ENCODE results near the gene POP7. TPM values are rescaled to one million over a fixed set of nuclear protein-coding genes. Genes with fewer than 3 reads are reported as not detected.
"Not testable (repeated sequence)": the region's sequence is repeated elsewhere in the genome, so short reads cannot be mapped to it uniquely, and the experiment has no call there.

POP7 gene
- total RNA-seq (35.4 TPM), polyA plus RNA-seq (31.2 TPM)
- long read RNA-seq, donor 1, partial matches to known transcripts = 0 of 3 reads
- long read RNA-seq, donor 1, other reads (novel, unspliced or antisense) = 0 of 3 reads
- long read RNA-seq, donor 2 = 0 reads
- long read RNA-seq, donor 3, transcript POP7-201 (2 exons, 927 nt) = major isoform, 35 of 45 reads
- long read RNA-seq, donor 3, partial matches to known transcripts = 10 of 45 reads
- long read RNA-seq, donor 3, other reads (novel, unspliced or antisense) = 0 of 45 reads
- long read RNA-seq, donor 4, transcript POP7-201 (2 exons, 927 nt) = major isoform, 9 of 9 reads
- long read RNA-seq, donor 4, partial matches to known transcripts = 0 of 9 reads
- long read RNA-seq, donor 4, other reads (novel, unspliced or antisense) = 0 of 9 reads
- long read RNA-seq, donor 5, transcript POP7-201 (2 exons, 927 nt) = major isoform, 38 of 38 reads
- long read RNA-seq, donor 5, partial matches to known transcripts = 0 of 38 reads
- long read RNA-seq, donor 5, other reads (novel, unspliced or antisense) = 0 of 38 reads
- long read RNA-seq, donor 6, transcript POP7-201 (2 exons, 927 nt) = major isoform, 27 of 27 reads
- long read RNA-seq, donor 6, partial matches to known transcripts = 0 of 27 reads
- long read RNA-seq, donor 6, other reads (novel, unspliced or antisense) = 0 of 27 reads
- long read RNA-seq, donor 7, transcript POP7-201 (2 exons, 927 nt) = major isoform, 23 of 23 reads
- long read RNA-seq, donor 7, partial matches to known transcripts = 0 of 23 reads
- long read RNA-seq, donor 7, other reads (novel, unspliced or antisense) = 0 of 23 reads
- long read RNA-seq, donor 8, transcript POP7-201 (2 exons, 927 nt) = major isoform, 13 of 13 reads
- long read RNA-seq, donor 8, partial matches to known transcripts = 0 of 13 reads
- long read RNA-seq, donor 8, other reads (novel, unspliced or antisense) = 0 of 13 reads
- long read RNA-seq, donor 9, transcript POP7-201 (2 exons, 927 nt) = major isoform, 10 of 10 reads
- long read RNA-seq, donor 9, partial matches to known transcripts = 0 of 10 reads
- long read RNA-seq, donor 9, other reads (novel, unspliced or antisense) = 0 of 10 reads
- long read RNA-seq, donor 10, transcript POP7-201 (2 exons, 927 nt) = major isoform, 15 of 15 reads
- long read RNA-seq, donor 10, partial matches to known transcripts = 0 of 15 reads
- long read RNA-seq, donor 10, other reads (novel, unspliced or antisense) = 0 of 15 reads

GRCh38 chr7:100705753-100706671, at the start of gene POP7:
Gene POP7 (plus strand): TSS chr7:100706121. CDS start chr7:100706831, 710 bp downstream.
- no peaks in the 10 kb centered on the region for H3K9me3 ChIP-seq (ENCODE audit: control insufficient read depth in 2 of 2, insufficient read depth in 1 of 2, low read length in 1 of 2)
- under 1% methylated on average over 86 of the region's 86 CpGs for WGBS
- peaks cover 0 to 6% of the 10 kb centered on the region in 2 donors for H3K27me3 ChIP-seq (ENCODE audit: control insufficient read depth in 2 of 2, insufficient read depth in 1 of 2, low read length in 1 of 2)
- peaks cover 0 to 15% of the 10 kb centered on the region in 2 donors for H3K36me3 ChIP-seq (ENCODE audit: control insufficient read depth in 2 of 2, insufficient read depth in 2 of 2, low read length in 1 of 2)
- H3K4me3 ChIP-seq (ENCODE audit: low read length in 2 of 2) = peak within 1 kb of the TSS; percentile 84 to 93
- peaks cover 10 to 20% of the 10 kb centered on the region in 2 donors for H3K4me1 ChIP-seq (ENCODE audit: control insufficient read depth in 2 of 2, insufficient read depth in 2 of 2, low read length in 2 of 2)
- peak within 1 kb of the TSS; percentile 88 to 89 for H3K27ac ChIP-seq (ENCODE audit: low read depth in 1 of 2, low read length in 1 of 2)
- peak; percentile 91 to 99 (median 97) for DNase-seq (ENCODE audit: low read depth in 6 of 9, low spot score in 9 of 9)

- not testable (repeated sequence) for DNase-seq (ENCODE audit: low read depth in 6 of 9, low spot score in 9 of 9); H3K4me3 ChIP-seq (ENCODE audit: low read length in 2 of 2)
Measured at GRCh38 chr7:100662194-100662776, 43.6 kb upstream of the POP7 start.

GRCh38 chr7:100665168-100665726, 40.7 kb upstream of the POP7 start:
- H3K9me3 ChIP-seq (ENCODE audit: control insufficient read depth in 2 of 2, insufficient read depth in 1 of 2, low read length in 1 of 2) = no peaks in the 10 kb centered on the region
- no peak overlapping the region for H3K27ac ChIP-seq (ENCODE audit: low read depth in 1 of 2, low read length in 1 of 2)
- no peak for DNase-seq (ENCODE audit: low read depth in 6 of 9, low spot score in 9 of 9)
- H3K27me3 ChIP-seq (ENCODE audit: control insufficient read depth in 2 of 2, insufficient read depth in 1 of 2, low read length in 1 of 2) = peaks cover 2 to 20% of the 10 kb centered on the region in 2 donors
- no peak overlapping the region for H3K4me3 ChIP-seq (ENCODE audit: low read length in 2 of 2)
- H3K4me1 ChIP-seq (ENCODE audit: control insufficient read depth in 2 of 2, insufficient read depth in 2 of 2, low read length in 2 of 2) = no peaks in the 10 kb centered on the region
- 98% methylated on average over 5 of the region's 5 CpGs for WGBS
- no peaks in the 10 kb centered on the region for H3K36me3 ChIP-seq (ENCODE audit: control insufficient read depth in 2 of 2, insufficient read depth in 2 of 2, low read length in 1 of 2)

More at GRCh38 chr7:100662194-100662776, 43.6 kb upstream of the POP7 start:
- not testable (repeated sequence) for H3K27ac ChIP-seq (ENCODE audit: low read depth in 1 of 2, low read length in 1 of 2); H3K36me3 ChIP-seq (ENCODE audit: control insufficient read depth in 2 of 2, insufficient read depth in 2 of 2, low read length in 1 of 2); H3K4me1 ChIP-seq (ENCODE audit: control insufficient read depth in 2 of 2, insufficient read depth in 2 of 2, low read length in 2 of 2); H3K9me3 ChIP-seq (ENCODE audit: control insufficient read depth in 2 of 2, insufficient read depth in 1 of 2, low read length in 1 of 2)
- 90% methylated on average over 12 of the region's 12 CpGs for WGBS
- peaks cover 0 to 37% of the 10 kb centered on the region in 2 donors for H3K27me3 ChIP-seq (ENCODE audit: control insufficient read depth in 2 of 2, insufficient read depth in 1 of 2, low read length in 1 of 2)

DNA sequence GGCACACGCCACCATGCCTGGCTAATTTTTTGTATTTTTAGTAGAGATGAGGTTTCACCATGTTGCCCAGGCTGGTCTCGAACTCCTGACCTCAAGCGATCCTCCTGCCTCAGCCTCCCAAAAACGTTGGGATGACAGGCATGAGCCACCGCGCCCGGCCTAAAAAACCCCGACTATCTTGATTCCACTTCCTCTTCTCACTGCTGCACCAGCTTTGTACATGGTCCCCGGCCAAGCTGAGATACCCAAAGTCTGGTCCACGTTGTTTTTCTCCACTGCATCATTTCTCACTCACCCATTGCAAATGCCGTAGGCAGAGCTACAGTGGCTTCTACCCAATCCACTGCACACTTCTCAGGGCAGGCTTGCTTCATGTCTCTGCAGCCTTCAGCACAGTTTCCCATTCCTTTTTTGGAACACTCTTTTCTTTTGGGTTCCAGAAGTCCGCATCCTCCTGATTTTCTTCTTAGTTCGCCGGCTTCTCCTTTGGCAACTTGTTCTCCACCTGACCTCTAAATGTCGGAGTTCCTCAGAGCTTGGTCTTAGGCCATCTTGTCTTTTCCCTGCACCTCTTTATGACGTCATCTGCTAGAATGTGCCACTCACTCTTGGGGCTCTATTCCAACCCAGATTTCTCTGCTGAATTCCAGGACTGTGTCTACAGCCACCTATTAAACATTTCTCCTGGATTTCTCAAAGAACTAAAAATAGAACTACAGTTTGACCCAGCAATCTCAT, 38.4 kb upstream of the POP7 start:
- DNase-seq (ENCODE audit: low read depth in 6 of 9, low spot score in 9 of 9) = no peak
- H3K27ac ChIP-seq (ENCODE audit: low read depth in 1 of 2, low read length in 1 of 2) = no peak overlapping the region
- no peaks in the 10 kb centered on the region for H3K4me1 ChIP-seq (ENCODE audit: control insufficient read depth in 2 of 2, insufficient read depth in 2 of 2, low read length in 2 of 2)
- no peaks in the 10 kb centered on the region for H3K36me3 ChIP-seq (ENCODE audit: control insufficient read depth in 2 of 2, insufficient read depth in 2 of 2, low read length in 1 of 2)
- H3K4me3 ChIP-seq (ENCODE audit: low read length in 2 of 2) = no peak overlapping the region
- H3K27me3 ChIP-seq (ENCODE audit: control insufficient read depth in 2 of 2, insufficient read depth in 1 of 2, low read length in 1 of 2) = peaks cover 2 to 24% of the 10 kb centered on the region in 2 donors
- 85% methylated on average over 16 of the region's 16 CpGs for WGBS
- H3K9me3 ChIP-seq (ENCODE audit: control insufficient read depth in 2 of 2, insufficient read depth in 1 of 2, low read length in 1 of 2) = no peaks in the 10 kb centered on the region

- no peak for DNase-seq (ENCODE audit: low read depth in 6 of 9, low spot score in 9 of 9)
- H3K36me3 ChIP-seq (ENCODE audit: control insufficient read depth in 2 of 2, insufficient read depth in 2 of 2, low read length in 1 of 2) = no peaks in the 10 kb centered on the region
- 94% methylated on average over 2 of the region's 2 CpGs for WGBS
Measured at GRCh38 chr7:100668069-100668449, 37.9 kb upstream of the POP7 start.

DNA sequence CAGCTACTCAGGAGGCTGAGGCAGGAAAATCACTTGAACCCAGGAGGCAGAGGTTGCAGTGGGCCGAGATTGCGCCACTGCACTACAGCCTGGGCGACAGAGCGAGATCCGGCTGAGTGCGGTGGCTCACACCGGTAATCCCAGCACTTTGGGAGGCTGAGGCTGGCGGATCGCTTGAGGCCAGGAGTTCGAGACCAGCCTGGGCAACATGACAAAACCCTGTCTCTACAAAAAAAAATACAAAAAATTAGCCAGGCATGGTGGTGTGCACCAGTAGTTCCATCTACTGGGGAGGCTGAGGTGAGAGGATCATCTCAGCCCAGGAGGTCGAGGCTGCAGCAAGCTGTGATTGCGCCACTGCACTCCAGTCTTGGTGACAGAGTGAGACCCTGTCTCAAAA, 36.8 kb upstream of the POP7 start:
- H3K36me3 ChIP-seq (ENCODE audit: control insufficient read depth in 2 of 2, insufficient read depth in 2 of 2, low read length in 1 of 2) = not testable (repeated sequence)
- WGBS = 95% methylated on average over 12 of the region's 12 CpGs

More at GRCh38 chr7:100668069-100668449, 37.9 kb upstream of the POP7 start:
- Histone ChIP-seq H3K4me3 (ENCODE audit: low read length in 2 of 2) (no peak overlapping the region), H3K27ac (ENCODE audit: low read depth in 1 of 2, low read length in 1 of 2) (no peak overlapping the region), H3K27me3 (ENCODE audit: control insufficient read depth in 2 of 2, insufficient read depth in 1 of 2, low read length in 1 of 2) (peaks cover 2 to 24% of the 10 kb centered on the region in 2 donors), H3K4me1 (ENCODE audit: control insufficient read depth in 2 of 2, insufficient read depth in 2 of 2, low read length in 2 of 2) (peaks cover 0 to 6% of the 10 kb centered on the region in 2 donors), H3K9me3 (ENCODE audit: control insufficient read depth in 2 of 2, insufficient read depth in 1 of 2, low read length in 1 of 2) (no peaks in the 10 kb centered on the region)

DNA sequence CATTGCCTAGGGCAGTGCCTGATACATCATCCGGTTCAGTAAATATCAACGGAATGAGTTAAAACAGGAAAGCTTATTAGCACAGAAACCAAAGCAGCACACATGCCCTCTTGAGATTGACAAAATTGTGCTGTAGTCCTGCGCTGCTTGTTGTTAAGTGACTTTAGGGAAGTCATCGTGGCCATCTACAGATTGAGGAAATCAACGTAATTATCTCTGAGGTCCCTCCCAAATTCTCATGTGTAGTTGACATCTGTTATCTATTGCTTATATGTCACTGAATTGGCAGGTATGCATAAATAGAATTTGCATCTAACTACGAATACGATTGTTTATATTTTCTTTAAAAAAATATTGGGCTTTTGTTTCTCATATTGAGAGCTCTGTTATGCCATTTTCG, 35.8 kb upstream of the POP7 start:
- WGBS = 80% methylated on average over 8 of the region's 8 CpGs

More for the DNA sequence above, 36.8 kb upstream of the POP7 start:
- not testable (repeated sequence) for H3K4me3 ChIP-seq (ENCODE audit: low read length in 2 of 2); H3K9me3 ChIP-seq (ENCODE audit: control insufficient read depth in 2 of 2, insufficient read depth in 1 of 2, low read length in 1 of 2); DNase-seq (ENCODE audit: low read depth in 6 of 9, low spot score in 9 of 9); H3K27ac ChIP-seq (ENCODE audit: low read depth in 1 of 2, low read length in 1 of 2); H3K4me1 ChIP-seq (ENCODE audit: control insufficient read depth in 2 of 2, insufficient read depth in 2 of 2, low read length in 2 of 2)
- peaks cover 2 to 24% of the 10 kb centered on the region in 2 donors for H3K27me3 ChIP-seq (ENCODE audit: control insufficient read depth in 2 of 2, insufficient read depth in 1 of 2, low read length in 1 of 2)

More for the DNA sequence above, 35.8 kb upstream of the POP7 start:
- no peak for DNase-seq (ENCODE audit: low read depth in 6 of 9, low spot score in 9 of 9)
- H3K4me3 ChIP-seq (ENCODE audit: low read length in 2 of 2) = no peak overlapping the region
- no peaks in the 10 kb centered on the region for H3K9me3 ChIP-seq (ENCODE audit: control insufficient read depth in 2 of 2, insufficient read depth in 1 of 2, low read length in 1 of 2)
- H3K4me1 ChIP-seq (ENCODE audit: control insufficient read depth in 2 of 2, insufficient read depth in 2 of 2, low read length in 2 of 2) = peaks cover 0 to 8% of the 10 kb centered on the region in 2 donors
- H3K36me3 ChIP-seq (ENCODE audit: control insufficient read depth in 2 of 2, insufficient read depth in 2 of 2, low read length in 1 of 2) = no peaks in the 10 kb centered on the region
- H3K27ac ChIP-seq (ENCODE audit: low read depth in 1 of 2, low read length in 1 of 2) = no peak overlapping the region
- H3K27me3 ChIP-seq (ENCODE audit: control insufficient read depth in 2 of 2, insufficient read depth in 1 of 2, low read length in 1 of 2) = peaks cover 2 to 24% of the 10 kb centered on the region in 2 donors
